Activated CD4-positive, alpha-beta T cell treated with anti-CD3 and anti-CD28 coated beads, Interleukin-2, amount 10 ng/mL, durations not matched to agents 7 days and 5 days (primary cell): Measurements from ENCODE around the gene GNAQ. TPM values are rescaled to one million over a fixed set of nuclear protein-coding genes. Genes with fewer than 3 reads are reported as not detected.
"Not testable (repeated sequence)": the region's sequence is repeated elsewhere in the genome, so short reads cannot be mapped to it uniquely, and the experiment has no call there.

Source experiments
- CTCF ChIA-PET: fragments of 350-600 bp; sonication (Branson Sonifier 250); formaldehyde crosslinking; loops from one replicate; lab custom pipeline; 2021; ENCODE audit warnings: antibody characterized with exemption; lab: Charles Lee
- POLR2A ChIA-PET: fragments of 350-600 bp; sonication (Branson Sonifier 250); formaldehyde crosslinking; loops from one replicate; lab custom pipeline; 2021; ENCODE audit warnings: antibody characterized with exemption; lab: Charles Lee
- DNase-seq: peaks from one replicate; pipeline ENCODE4 v3.0.0-alpha.2; 2020
- H3K27ac Mint-ChIP-seq: one replicate; pipeline ENCODE4 v1.8.0; 2021; ENCODE audit warnings: mild to moderate bottlenecking, moderate library complexity, mixed read lengths
- H3K27me3 Mint-ChIP-seq: one replicate; pipeline ENCODE4 v1.8.0; 2021; ENCODE audit warnings: mixed read lengths
- H3K36me3 Mint-ChIP-seq: one replicate; pipeline ENCODE4 v1.8.0; 2021; ENCODE audit warnings: low read depth, mixed read lengths
- H3K4me1 Mint-ChIP-seq: one replicate; pipeline ENCODE4 v1.8.0; 2021; ENCODE audit warnings: mixed read lengths
- H3K4me3 Mint-ChIP-seq: one replicate; pipeline ENCODE4 v1.8.0; 2021; ENCODE audit warnings: mild to moderate bottlenecking, moderate library complexity, mixed read lengths
- H3K9me3 Mint-ChIP-seq: one replicate; pipeline ENCODE4 v1.8.0; 2021; ENCODE audit warnings: mixed read lengths
- total RNA-seq, 2 experiments: library from RNA; stranded (reverse); gene quantifications; one replicate each; pipeline ENCODE4 v1.2.3, GENCODE V29; 2021

Gene GNAQ
- total RNA-seq, 2 experiments from 2014 or later: 28.1 to 31.8 TPM

DNA sequence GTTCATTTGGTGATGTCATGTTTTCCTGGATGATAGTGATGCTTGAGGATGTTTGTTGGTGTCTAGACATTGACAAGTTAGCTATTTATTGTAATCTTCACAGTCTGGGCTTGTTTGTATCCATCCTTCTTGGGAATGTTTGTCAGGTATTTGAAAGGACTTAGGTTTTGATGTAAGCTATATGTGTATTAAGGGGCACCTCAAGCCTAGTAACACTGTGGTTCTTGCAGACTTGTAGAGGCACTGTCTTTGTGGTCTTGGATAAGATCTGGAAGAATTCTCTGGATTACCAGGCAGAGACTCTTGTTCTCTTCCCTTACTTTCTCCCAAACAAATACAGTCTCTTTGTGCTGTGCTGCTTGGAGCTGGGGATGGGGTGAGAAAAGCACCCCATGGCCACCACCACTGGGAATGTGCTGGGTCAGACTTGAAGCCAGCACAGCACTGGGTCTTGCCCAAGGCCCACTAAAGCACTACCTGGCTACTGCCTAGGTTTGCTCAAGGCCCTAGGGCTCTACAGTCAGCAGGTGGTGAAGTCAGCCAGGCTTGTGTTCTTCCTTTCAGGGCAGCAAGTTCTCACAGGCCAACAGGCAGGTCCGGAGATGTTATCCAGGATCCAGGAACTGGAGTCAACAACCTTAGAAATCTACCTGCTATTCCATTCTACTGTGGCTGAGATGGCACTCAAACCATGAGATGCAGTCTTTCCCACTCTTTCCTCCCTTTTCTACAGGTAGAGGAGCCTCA, 334.2 kb downstream of the GNAQ start:
- Mint-ChIP-seq H3K4me3 (no peak overlapping the region), H3K27me3 (peaks cover 21% of the 10 kb centered on the region), H3K4me1 (no peaks in the 10 kb centered on the region), H3K9me3 (no peaks in the 10 kb centered on the region), H3K36me3 (no peaks in the 10 kb centered on the region), H3K27ac (no peak overlapping the region)
- ChIA-PET CTCF (interaction anchor here (0.9 to 1.7 kb wide), 2 partner anchors 8 to 86 kb away, joined by 3 to 5 read pairs; no protein-coding TSS in a partner anchor), POLR2A (no interaction called here)
- DNase-seq: no peak

DNA sequence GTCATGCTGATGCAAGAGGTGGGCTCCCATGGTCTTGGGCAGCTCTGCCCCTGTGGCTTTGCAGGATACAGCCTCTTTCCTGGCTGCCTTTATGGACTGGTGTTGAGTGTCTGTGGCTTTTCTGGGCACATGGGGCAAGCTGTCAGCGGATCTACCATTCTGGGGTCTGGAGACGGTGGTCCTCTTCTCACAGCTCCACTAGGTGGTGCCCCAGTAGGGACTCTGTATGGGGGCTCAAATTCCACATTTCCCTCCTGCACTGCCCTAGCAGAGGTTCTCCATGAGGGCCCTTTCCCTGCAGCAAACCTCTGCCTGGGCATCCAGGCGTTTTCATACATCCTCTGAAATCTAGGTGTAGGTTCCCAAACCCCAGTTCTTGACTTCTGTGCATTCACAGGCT, 340.9 kb downstream of the GNAQ start:
- H3K27ac Mint-ChIP-seq, H3K9me3 Mint-ChIP-seq, H3K4me3 Mint-ChIP-seq, H3K36me3 Mint-ChIP-seq, DNase-seq, POLR2A ChIA-PET, CTCF ChIA-PET, H3K4me1 Mint-ChIP-seq: not testable (repeated sequence)
- peaks cover 22% of the 10 kb centered on the region for H3K27me3 Mint-ChIP-seq

DNA sequence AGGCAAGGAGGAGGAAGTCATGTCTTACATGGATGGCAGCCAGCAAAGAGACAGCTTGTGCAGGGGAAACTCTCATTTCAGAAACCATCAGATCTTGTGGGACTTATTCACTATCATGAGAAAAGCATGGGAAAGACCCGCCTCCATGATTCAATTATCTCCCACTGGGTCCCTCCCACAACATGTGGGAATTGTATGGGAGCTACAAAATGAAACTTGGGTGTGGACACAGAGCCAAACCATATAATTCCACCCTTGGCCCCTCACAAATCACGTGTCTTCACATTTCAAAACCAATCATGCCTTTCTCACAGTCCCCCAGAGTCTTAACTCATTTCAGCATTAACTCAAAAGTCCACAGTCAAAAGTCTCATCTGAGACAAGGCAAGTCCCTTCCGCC, 341.5 kb downstream of the GNAQ start:
- H3K4me1 Mint-ChIP-seq, H3K36me3 Mint-ChIP-seq, H3K4me3 Mint-ChIP-seq, POLR2A ChIA-PET, DNase-seq, H3K9me3 Mint-ChIP-seq, H3K27ac Mint-ChIP-seq: not testable (repeated sequence)
- peaks cover 19% of the 10 kb centered on the region for H3K27me3 Mint-ChIP-seq
- CTCF ChIA-PET: interaction anchor here (1.8 kb wide), 1 partner anchor 8 kb away, joined by 5 read pairs; no protein-coding TSS in a partner anchor

DNA sequence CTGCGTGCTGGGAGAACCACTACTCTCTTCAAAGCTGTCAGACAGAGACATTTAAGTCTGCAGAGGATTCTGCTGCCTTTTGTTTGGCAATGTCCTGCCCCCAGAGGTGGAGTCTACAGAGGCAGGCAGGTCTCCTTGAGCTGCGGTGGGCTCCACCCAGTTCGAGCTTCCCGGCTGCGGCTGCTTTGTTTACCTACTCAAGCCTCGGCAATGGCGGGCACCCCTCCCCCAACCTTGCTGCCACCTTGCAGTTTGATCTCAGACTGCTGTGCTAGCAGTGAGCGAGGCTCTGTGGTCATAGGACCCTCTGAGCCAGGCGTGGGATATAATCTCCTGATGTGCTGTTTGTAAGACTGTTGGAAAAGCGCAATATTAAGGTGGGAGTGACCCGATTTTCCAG, 343.9 kb downstream of the GNAQ start:
- POLR2A ChIA-PET, CTCF ChIA-PET, H3K9me3 Mint-ChIP-seq, DNase-seq, H3K27ac Mint-ChIP-seq, H3K36me3 Mint-ChIP-seq, H3K27me3 Mint-ChIP-seq, H3K4me1 Mint-ChIP-seq, H3K4me3 Mint-ChIP-seq: not testable (repeated sequence)

DNA sequence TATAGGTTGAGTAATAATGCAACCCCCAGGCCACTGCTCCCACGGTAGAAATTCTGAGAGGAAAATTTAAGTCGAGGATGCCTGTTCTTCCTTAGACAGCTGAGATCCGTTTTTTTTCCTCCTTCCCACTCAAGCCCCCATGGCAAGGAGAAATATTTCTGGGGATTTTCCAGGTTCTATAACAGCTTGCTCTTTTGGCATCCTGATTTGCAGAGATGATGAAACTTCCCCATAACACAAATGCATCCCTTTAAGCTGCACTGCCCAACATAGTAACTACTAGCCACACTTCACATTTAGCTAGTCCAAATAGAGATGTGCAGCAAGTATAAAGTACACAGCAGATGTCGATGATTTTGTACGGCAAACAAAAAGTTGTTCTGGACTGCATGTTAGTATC, 351.0 kb downstream of the GNAQ start:
- Mint-ChIP-seq H3K27me3 (no peaks in the 10 kb centered on the region), H3K36me3 (no peaks in the 10 kb centered on the region), H3K9me3 (no peaks in the 10 kb centered on the region), H3K27ac (no peak overlapping the region), H3K4me3 (no peak overlapping the region), H3K4me1 (no peaks in the 10 kb centered on the region)
- CTCF ChIA-PET: no interaction called here
- no peak for DNase-seq
- POLR2A ChIA-PET: no interaction called here

DNA sequence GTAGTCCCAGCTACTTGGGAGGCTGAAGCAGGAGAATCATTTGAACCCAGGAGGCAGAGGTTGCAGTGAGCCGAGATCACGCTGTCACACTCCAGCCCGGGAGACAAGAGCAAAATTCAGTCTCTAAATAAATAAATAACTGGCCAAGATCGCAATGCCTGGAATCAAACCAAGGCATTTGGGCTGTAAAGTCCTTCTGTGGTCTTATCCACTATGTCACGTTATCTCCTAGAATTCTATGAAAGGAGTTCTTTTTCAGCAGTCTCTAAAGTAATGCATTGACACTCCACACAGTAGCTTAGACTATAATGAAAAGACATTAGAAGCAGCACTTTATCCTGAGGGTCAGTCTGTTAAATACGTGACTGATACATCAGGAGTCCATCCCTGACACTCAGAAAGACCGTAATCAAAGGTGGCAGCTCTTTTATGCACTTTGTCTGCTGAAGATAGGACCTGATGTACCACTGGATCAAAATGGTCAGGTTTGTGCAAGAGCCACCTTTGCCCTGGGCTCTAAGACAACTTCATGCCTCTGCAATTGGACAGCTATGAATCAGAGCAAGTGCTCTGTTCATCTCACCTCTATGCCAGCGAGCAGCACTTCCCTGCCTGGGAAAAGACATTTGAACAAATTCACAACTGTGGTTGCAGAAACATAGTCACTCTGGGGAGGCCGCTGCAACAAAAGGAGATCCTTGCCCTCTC, 351.8 kb downstream of the GNAQ start:
- no peaks in the 10 kb centered on the region for H3K4me1 Mint-ChIP-seq
- no peak overlapping the region for H3K27ac Mint-ChIP-seq
- H3K9me3 Mint-ChIP-seq: no peaks in the 10 kb centered on the region
- POLR2A ChIA-PET: no interaction called here
- H3K4me3 Mint-ChIP-seq: no peak overlapping the region
- no peak for DNase-seq
- H3K36me3 Mint-ChIP-seq: no peaks in the 10 kb centered on the region
- CTCF ChIA-PET: no interaction called here
- H3K27me3 Mint-ChIP-seq: no peaks in the 10 kb centered on the region

DNA sequence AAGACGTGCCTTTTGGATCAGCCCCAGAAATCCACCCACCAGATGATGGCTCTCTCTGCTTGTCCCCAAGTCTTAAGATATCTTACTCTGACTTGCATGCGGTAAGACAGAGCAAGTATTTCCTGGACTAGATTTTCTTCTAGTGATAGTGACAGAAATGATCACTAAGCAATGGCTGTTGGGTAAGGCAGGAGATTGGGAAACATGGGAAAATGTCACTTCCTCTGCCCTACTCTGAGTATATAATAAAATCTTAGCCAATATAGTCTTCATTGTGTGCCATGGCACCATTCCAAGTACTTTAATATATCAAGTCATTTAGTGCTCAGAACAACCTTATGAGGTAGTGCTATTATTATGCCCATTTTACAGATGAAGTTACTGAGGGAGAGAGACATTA, 352.5 kb downstream of the GNAQ start:
- Mint-ChIP-seq H3K27me3 (no peaks in the 10 kb centered on the region), H3K27ac (no peak overlapping the region), H3K4me3 (no peak overlapping the region), H3K9me3 (no peaks in the 10 kb centered on the region), H3K36me3 (no peaks in the 10 kb centered on the region), H3K4me1 (no peaks in the 10 kb centered on the region)
- ChIA-PET POLR2A (no interaction called here), CTCF (no interaction called here)
- no peak for DNase-seq

DNA sequence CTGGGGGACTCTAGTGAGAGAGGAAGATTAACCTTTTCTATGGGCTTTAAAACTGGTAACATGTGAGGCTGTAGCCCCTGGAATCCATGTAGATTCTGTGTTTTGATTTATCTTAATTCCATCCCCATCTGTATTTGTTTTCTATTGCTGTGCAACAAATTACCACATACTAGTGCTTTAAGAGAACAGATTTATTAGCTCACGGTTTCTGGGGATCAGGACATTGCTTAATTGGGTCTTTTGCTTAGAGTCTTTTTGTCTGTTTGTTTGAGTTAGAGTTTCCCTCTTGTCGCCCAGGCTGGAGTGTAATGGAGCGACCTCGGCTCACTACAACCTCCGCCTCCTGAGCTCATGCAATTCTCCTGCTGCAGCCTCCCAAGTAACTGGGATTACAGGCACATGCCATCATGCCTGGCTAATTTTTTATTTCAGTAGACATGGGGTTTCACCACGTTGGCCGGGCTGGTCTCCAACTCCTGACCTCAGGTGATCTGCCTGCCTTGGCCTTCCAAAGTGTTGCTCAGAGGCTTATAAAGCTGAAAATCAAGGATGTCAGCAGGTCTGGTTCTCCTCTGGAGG, 353.6 kb downstream of the GNAQ start:
- no peak for DNase-seq
- ChIA-PET POLR2A (no interaction called here), CTCF (interaction anchor here (1.0 kb wide), 1 partner anchor 26 kb away, joined by 3 read pairs; no protein-coding TSS in a partner anchor)
- Mint-ChIP-seq H3K36me3 (no peaks in the 10 kb centered on the region), H3K4me3 (no peak overlapping the region), H3K4me1 (no peaks in the 10 kb centered on the region), H3K27ac (no peak overlapping the region), H3K9me3 (no peaks in the 10 kb centered on the region), H3K27me3 (no peaks in the 10 kb centered on the region)

DNA sequence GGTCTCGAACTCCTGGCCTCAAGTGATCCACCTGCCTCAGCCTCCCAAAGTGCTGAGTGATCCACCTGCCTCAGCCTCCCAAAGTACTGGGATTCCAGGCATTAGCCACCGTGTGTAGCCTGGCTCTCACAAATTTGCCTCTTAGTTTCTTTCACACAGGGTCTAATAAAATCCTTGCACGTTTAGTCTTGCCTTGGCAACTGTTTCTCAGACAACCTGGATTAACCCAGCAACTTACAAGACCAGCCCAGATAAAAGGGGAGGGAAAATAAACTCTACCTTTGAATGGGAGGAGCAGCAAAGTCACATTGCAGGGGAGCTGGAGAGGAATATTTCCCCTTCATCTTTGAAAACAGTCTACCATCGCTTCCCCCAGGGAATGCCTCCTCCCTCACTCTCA, 354.2 kb downstream of the GNAQ start:
- ChIA-PET CTCF (no interaction called here), POLR2A (no interaction called here)

DNA sequence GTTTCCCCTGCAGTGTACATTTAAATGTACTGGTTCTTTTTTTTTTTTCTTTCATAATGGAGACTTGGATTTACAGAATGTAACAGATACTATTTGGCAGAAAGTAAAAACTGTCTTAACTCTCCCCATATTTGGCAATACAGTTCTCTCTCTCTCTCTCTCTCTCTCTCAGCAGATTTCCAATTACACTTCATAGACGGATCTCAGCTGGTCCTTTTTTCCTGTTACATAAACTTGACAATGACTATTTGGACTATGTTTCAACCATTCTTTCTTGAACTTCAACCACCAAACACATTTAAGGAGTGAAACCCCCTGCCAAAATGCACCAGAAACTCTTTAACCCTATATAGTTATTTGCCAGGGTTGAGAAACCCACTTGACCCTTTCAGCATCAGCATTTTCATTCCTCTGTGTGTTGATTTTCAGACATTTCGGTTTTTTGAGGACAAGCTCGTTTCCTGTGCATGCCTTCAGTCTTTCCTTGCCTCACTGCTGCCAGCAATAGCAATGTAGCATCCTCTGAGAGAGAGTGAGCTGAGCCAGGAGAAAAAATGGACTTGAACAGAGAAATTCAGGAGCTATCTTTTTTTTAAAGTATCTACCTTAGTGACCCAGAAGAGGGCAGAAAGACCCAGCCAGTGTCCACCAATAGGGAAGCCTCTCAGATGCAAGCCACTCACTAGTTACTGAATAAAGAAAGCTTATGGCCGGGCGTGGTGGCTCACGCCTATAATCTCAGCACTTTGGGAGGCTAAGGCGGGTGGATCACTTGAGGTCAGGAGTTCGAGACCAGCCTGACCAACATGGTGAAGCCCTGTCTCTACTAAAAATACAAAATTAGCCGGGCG, 357.4 kb downstream of the GNAQ start:
- Mint-ChIP-seq H3K36me3 (no peaks in the 10 kb centered on the region), H3K27me3 (no peaks in the 10 kb centered on the region), H3K4me3 (no peak overlapping the region), H3K27ac (no peak overlapping the region), H3K9me3 (no peaks in the 10 kb centered on the region), H3K4me1 (no peaks in the 10 kb centered on the region)
- POLR2A ChIA-PET: no interaction called here
- DNase-seq: no peak
- CTCF ChIA-PET: interaction anchor here (0.5 to 0.6 kb wide), 2 partner anchors 150 to 637 kb away, joined by 3 read pairs; no protein-coding TSS in a partner anchor

More for the DNA sequence above, 354.2 kb downstream of the GNAQ start:
- no peak for DNase-seq
- Mint-ChIP-seq H3K27me3 (no peaks in the 10 kb centered on the region), H3K4me1 (no peaks in the 10 kb centered on the region), H3K27ac (no peak overlapping the region), H3K36me3 (no peaks in the 10 kb centered on the region), H3K4me3 (no peak overlapping the region), H3K9me3 (no peaks in the 10 kb centered on the region)

DNA sequence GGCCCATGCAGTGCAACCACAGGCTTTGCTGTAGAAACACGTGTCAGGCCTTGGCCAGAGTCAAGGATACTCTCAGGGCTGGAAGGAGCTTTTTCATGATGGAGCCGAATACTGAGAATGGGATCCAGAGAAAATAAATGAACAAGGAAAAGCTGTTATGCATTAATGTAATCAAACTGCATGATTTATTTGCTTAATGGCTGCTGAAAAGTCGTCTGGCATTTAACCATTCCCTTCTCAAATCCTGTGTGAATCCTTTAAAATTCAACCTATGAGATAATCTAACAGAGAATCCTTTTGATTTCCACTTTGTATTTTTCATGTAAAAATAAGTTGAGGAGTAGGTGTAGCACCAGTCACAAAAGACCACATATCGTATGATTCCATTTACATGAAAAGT, 359.4 kb downstream of the GNAQ start:
- H3K36me3 Mint-ChIP-seq: no peaks in the 10 kb centered on the region
- H3K27ac Mint-ChIP-seq: no peak overlapping the region
- POLR2A ChIA-PET: no interaction called here
- CTCF ChIA-PET: interaction anchor here (1.7 kb wide), 1 partner anchor 25 kb away, joined by 3 read pairs; no protein-coding TSS in a partner anchor
- H3K9me3 Mint-ChIP-seq: no peaks in the 10 kb centered on the region
- no peaks in the 10 kb centered on the region for H3K27me3 Mint-ChIP-seq
- H3K4me3 Mint-ChIP-seq: no peak overlapping the region
- no peak for DNase-seq
- no peaks in the 10 kb centered on the region for H3K4me1 Mint-ChIP-seq

DNA sequence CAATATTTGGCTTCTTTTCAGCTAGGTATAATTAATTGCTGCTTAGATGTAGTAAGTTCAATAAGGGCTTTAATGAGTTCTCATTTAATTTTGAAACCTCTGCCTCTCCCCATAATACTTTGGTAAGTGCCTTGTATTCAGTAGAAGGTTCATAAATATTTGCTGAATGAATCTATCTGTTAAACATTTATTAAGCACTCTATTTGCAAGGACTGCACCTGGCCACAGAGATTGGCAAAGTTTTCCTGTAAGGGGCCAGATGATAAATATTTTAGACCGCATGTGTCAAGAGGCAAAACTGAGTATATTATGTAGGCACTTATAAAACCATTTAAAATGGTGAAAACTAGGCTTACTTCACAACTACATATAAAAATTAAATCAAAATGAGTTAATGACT, 364.5 kb downstream of the GNAQ start:
- ChIA-PET CTCF (no interaction called here), POLR2A (no interaction called here)
- peaks cover 4% of the 10 kb centered on the region for H3K27me3 Mint-ChIP-seq
- H3K27ac Mint-ChIP-seq: no peak overlapping the region
- no peak overlapping the region for H3K4me3 Mint-ChIP-seq
- H3K4me1 Mint-ChIP-seq: no peaks in the 10 kb centered on the region
- no peak for DNase-seq
- no peaks in the 10 kb centered on the region for H3K36me3 Mint-ChIP-seq
- no peaks in the 10 kb centered on the region for H3K9me3 Mint-ChIP-seq
